Measurements from ENCODE around the gene COL1A2. TPM values are rescaled to one million over a fixed set of nuclear protein-coding genes. Genes with fewer than 3 reads are reported as not detected.
A peak's percentile ranks its signal among the peaks of the same experiment; 100 is the strongest.

COL1A2 gene
- 3,136 TPM for polyA plus RNA-seq (ENCODE audit: insufficient read length)

- peak; percentile 98 for DNase-seq
These were observed at the start of gene COL1A2 for GRCh38 chr7:94394437-94395140. Gene COL1A2 (plus strand): TSS chr7:94394895. CDS start chr7:94395032, 137 bp downstream.

DNA sequence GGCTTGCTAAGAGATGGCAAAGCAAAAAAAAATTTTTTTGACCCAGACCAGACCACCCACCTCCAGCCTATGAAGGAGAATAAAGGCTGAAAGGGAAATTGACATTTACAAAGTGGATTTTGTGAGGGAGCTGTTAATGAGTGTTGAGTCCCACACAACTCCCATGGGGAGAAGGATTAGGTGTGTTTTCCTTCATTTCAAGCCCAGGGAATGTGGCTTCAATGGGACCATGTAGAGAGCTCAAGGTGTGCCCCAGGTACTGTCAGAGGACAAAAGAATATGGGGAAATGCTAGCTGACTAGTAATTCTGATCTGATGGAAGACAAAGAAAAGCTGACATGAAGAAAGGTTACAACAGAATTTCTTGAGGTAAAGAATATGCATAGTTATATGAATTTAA, 48.8 kb upstream of the COL1A2 start:
- DNase-seq: no peak

GRCh38 chr7:94348142-94348541, 46.6 kb upstream of the COL1A2 start:
- DNase-seq: peak; percentile 90

- no peak for DNase-seq
These were observed 44.0 kb upstream of the COL1A2 start for GRCh38 chr7:94350734-94351133.

DNA sequence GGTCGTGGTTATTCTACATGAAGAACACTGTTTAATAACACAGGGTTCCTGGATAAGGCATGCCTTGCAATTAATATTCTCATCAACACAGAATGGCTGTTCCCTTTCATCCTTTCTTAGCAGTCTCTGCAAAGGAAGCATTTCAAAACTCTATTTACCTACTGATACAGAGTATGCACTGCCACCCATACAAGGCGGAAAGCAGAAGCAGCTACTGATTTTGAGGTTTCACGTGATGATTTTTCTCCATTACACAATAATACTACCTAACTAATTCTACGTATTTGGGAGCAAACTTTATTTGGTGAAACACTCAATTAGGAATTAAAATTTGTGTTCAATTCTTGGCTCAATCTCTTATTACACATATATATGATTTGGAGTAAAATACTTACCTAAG, 43.0 kb upstream of the COL1A2 start:
- no peak for DNase-seq

DNA sequence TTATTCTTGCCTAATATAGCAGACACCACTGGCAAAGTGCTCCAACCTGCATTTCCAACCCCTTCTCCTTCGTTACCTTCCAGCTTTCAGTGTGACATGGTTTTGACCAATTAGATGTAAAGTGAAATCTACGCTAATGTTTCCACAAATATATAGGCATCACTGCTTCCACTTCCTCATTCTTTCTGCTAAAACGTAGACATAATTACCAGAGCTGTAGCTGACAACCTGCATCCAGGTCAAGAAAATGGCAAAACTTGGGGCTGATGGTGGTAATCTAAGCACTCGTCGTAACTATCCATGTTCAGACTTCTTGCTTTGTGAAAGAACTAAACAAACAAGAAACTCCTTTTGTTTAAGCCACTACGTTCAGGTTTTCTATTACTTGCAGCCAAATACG, 41.8 kb upstream of the COL1A2 start:
- no peak for DNase-seq

DNA sequence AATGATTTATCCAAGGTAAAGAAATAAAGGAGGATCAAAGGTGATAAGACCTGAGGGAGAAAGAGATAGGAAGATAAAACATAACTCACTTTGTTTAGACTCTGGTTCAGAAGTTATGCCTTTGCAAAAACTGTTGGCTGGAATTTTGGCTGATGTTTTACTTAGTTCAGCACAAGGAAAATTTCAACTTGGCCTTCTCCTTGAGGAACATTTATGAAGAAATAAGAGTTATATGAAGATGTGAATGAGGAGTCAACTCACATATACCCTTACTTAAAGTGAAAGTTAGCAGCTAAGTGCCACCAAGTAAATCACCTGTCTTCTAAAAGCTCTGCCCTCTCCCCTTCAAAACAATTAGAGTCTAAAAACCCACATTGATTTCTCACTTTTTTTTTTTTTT, 39.7 kb upstream of the COL1A2 start:
- peak; percentile 44 for DNase-seq

DNA sequence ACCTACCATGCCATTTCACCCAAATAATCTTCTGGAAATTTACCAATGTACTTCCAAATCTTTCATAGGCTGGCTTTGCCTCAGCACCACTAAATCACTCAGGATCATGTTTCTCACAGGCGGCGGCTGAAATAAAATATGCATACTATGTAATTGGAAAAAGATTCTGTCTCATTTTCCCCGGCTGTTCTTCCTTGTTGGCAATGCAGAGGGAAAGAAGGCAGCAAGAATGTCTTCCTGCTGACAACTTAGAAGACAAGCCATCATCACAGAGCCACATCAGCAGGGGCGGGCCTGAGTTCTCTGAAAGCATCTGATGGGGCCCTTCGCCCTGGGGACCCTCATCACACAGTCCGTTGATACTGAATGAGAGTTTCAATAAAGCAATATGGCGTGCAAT, 39.2 kb upstream of the COL1A2 start:
- peak; percentile 70 for DNase-seq

GRCh38 chr7:94357076-94357475, 37.6 kb upstream of the COL1A2 start:
- no peak for DNase-seq

- DNase-seq: no peak
These were observed 33.8 kb upstream of the COL1A2 start for GRCh38 chr7:94360926-94361325.

DNA sequence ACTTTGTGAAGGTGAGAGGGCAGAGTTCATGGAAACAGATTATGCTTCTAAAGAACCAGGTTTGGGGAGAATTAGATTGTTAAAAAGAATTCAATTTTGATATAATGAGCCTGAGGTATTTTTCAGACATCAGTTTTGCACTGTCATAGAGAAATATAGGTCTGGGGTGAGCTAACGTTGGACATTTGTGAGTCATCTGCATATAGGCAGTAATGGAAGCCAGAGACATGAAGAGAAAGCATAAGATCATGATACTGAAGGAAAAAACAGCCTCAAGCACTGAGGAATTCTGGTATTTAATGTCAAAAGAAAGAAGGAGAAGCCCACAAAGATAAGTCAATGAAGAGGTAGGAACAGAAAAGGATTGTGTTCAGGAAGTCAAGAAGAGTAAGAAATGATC, 32.4 kb upstream of the COL1A2 start:
- no peak for DNase-seq

- DNase-seq: no peak
These were observed 29.9 kb upstream of the COL1A2 start for GRCh38 chr7:94364816-94365215.

- DNase-seq: no peak
These were observed 28.5 kb upstream of the COL1A2 start for GRCh38 chr7:94366163-94366562.

DNA sequence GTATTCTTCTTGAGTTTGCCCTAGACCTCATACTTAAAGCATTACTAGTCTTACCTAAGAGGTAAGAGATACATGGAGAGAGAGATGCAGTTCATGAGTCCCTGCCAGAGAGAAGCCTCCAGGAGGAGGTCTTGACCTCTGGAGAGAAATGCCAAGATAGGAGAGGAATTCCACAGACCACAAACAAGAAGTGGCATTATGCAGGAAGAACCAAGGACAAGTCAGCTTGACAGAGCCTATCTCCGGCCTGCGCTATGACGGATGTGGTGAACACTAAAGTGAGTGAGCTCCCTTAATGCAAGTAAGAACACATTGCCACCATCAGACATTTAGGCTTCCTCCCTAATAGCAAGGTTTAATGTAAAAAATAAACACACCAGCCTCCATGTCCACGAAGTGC, 27.9 kb upstream of the COL1A2 start:
- no peak for DNase-seq

GRCh38 chr7:94367949-94368348, 26.7 kb upstream of the COL1A2 start:
- DNase-seq: peak; percentile 69

- DNase-seq: peak; percentile 90
These were observed 26.3 kb upstream of the COL1A2 start for GRCh38 chr7:94368371-94368791.

DNA sequence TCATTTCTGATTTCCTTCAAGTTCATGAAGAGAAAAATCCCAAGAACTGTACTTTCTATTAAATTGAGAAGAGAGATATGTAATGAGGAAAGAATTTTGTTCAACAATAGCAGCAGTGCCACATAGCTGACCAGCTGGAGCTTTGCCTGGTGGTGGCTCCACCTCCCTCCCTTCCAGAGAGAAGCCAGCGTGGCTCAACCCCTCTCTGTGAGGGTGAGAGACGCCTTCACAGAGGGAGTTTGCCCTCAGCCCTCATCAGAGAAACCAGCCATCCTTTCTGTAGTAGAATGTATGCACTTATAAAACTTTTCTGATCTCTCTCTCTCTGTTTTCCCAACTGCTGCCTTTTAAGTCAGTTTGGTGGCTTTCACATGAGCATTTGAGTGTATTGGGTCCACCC, 20.5 kb upstream of the COL1A2 start:
- DNase-seq: peak; percentile 92

DNA sequence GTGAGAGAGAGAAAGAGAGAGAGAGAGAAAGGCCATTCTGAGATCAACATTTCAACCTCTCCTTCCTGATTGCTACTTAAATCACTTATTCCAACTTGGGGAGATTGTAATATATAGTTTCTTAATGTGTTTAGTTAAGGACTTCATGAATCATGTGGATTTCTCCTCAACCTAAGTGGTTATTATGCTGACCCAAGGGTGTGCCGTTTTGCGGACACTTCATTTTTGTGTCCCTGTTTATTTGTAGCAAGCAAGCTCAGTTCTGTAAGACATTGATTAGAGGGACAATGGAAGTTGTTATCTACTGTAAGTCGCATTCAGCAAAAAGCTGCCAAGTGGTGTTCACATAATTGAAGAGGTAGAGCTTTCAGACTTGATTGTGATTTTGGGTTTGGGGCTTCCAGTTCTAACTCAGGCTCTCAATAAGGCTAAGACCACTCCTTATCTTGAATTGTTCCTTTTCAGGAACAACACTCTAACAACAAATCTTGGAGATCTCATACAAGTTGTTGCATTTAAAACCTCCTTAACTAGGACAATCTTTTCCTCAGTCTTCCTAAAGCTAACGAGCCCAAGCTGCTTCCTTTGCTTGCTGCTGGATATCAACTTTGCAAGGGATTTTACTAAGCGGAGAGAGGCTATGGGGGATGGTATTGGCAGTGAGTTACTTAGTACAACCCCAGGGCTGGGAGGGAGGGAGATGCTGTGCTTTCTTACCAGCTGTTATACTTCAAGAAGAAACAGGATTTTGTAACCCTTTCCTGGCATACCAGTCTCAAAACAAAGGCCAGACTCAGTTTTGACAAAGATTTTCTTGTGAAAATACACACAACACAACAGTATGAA, 19.8 kb upstream of the COL1A2 start:
- peak; percentile 95 for DNase-seq

- peak; percentile 86 for DNase-seq
These were observed 19.0 kb upstream of the COL1A2 start for GRCh38 chr7:94375691-94376090.

DNA sequence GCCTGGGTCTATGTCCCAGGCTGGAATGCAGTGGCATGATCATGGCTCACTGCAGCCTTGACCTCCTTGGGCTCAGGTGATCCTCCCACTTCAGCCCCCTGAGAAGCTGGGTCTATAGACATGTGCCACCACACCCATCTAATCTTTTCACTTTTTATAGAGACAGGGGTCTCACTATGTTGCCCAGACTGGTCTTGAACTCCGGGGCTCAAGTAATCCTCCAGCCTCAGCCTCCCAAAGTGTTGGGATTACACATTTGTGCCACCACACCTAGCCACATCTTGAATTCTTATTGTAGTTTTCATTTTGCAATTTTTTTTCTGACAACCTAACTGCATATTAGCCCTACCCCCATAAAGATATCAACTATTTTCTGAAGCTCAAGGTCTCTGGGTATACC, 18.4 kb upstream of the COL1A2 start:
- DNase-seq: no peak

- no peak for DNase-seq
These were observed 16.3 kb upstream of the COL1A2 start for GRCh38 chr7:94378356-94378755.

GRCh38 chr7:94380264-94380663, 14.4 kb upstream of the COL1A2 start:
- DNase-seq: no peak

GRCh38 chr7:94382132-94382531, 12.6 kb upstream of the COL1A2 start:
- no peak for DNase-seq

DNA sequence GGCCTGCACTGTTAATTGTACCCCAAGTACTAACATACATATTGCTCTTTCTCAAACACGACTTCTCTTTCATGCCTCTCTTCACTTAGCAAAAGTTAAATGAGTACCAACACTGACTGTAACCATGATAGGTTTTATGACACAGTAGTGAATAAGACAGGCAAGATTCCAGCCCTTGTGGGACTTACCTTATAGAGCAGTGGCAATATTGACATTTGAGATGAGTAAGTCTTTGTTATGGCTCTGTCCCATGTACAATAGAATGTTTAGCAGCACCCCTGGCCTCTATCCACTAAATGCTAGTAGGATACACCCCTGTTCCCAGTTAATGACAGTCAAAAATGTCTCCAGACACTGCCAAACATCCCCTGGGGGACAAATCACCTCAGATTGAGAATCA, 11.9 kb upstream of the COL1A2 start:
- no peak for DNase-seq
